ENCODE measurements around the gene TCP10L.

DNA sequence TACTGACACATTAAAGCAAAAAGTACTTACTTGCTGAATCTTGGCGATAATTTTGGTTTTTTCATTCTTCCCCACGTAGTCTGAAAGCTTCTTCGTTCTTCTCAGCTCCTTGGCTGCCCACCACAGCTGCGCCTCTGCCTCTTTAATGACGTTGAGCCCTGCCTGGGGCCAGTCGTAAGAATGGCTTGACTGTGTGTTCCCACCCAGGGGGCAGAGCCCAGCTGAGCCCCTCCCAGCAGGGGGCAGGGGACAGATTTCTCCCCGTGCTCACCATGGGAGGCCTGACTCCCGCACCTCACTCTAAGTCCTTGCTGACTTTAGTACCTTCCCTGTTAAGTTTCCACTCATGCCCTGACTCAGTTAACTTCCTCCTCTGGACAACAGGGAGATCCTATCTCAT is 17.8 kb upstream of the TCP10L start:
- TF ChIP-seq EGR1 (IDR thresholded peaks at IDR 0.05; ENCODE audit: low read depth in 2 of 2) (no peak), JUND (IDR thresholded peaks at IDR 0.05) (no peak)
- TF ChIP-seq, protein P1, sequence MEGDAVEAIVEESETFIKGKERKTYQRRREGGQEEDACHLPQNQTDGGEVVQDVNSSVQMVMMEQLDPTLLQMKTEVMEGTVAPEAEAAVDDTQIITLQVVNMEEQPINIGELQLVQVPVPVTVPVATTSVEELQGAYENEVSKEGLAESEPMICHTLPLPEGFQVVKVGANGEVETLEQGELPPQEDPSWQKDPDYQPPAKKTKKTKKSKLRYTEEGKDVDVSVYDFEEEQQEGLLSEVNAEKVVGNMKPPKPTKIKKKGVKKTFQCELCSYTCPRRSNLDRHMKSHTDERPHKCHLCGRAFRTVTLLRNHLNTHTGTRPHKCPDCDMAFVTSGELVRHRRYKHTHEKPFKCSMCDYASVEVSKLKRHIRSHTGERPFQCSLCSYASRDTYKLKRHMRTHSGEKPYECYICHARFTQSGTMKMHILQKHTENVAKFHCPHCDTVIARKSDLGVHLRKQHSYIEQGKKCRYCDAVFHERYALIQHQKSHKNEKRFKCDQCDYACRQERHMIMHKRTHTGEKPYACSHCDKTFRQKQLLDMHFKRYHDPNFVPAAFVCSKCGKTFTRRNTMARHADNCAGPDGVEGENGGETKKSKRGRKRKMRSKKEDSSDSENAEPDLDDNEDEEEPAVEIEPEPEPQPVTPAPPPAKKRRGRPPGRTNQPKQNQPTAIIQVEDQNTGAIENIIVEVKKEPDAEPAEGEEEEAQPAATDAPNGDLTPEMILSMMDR (IDR thresholded peaks at IDR 0.05; ENCODE audit: low read depth, low read length, missing input control), result no peak
- TF ChIP-seq, protein P2, sequence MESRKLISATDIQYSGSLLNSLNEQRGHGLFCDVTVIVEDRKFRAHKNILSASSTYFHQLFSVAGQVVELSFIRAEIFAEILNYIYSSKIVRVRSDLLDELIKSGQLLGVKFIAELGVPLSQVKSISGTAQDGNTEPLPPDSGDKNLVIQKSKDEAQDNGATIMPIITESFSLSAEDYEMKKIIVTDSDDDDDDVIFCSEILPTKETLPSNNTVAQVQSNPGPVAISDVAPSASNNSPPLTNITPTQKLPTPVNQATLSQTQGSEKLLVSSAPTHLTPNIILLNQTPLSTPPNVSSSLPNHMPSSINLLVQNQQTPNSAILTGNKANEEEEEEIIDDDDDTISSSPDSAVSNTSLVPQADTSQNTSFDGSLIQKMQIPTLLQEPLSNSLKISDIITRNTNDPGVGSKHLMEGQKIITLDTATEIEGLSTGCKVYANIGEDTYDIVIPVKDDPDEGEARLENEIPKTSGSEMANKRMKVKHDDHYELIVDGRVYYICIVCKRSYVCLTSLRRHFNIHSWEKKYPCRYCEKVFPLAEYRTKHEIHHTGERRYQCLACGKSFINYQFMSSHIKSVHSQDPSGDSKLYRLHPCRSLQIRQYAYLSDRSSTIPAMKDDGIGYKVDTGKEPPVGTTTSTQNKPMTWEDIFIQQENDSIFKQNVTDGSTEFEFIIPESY (IDR thresholded peaks at IDR 0.05), result no peak
- TF ChIP-seq, protein P3, sequence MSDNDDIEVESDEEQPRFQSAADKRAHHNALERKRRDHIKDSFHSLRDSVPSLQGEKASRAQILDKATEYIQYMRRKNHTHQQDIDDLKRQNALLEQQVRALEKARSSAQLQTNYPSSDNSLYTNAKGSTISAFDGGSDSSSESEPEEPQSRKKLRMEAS (IDR thresholded peaks at IDR 0.05), result no peak
